ENCODE data around the gene DGKG.

DGKG gene

DNA sequence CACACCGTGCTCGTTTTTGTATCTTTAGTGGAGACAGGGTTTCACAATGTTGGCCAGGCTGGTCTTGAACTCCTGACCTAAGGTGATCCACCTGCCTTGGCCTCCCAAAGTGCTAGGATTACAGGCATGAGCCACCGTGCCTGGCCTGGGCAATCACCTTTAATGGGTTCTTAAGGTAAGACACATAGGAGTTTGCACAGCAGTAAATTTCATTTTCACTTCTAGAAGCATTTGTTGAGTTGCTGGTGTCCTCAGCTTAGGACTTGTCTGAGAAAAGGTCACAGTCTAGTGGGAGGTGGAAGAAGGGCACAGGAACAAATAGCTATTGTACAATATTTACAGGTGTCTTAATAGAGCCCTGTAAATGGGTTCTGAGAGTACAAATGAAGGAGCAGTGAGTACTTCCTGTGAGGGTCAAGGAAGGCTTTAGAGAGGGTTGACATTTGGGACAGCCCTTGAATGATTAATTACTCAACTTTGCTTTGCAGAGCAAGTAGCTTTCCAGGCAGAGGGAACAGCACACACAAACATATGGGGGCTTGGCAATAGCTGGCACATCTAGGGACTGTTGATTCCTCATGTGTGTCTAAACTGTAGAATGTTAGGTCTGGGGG lies 244.4 kb downstream of the DGKG start:
- Histone ChIP-seq H3K4me1 (ENCODE audit: control insufficient read depth, low read length) (no peaks in the 10 kb centered on the region), H3K36me3 (ENCODE audit: control insufficient read depth, low read length) (no peaks in the 10 kb centered on the region), H3K9me3 (ENCODE audit: control insufficient read depth, insufficient read depth, low read length) (no peaks in the 10 kb centered on the region), H3K4me2 (ENCODE audit: low read length) (no peak overlapping the region), H3K27ac (ENCODE audit: low read depth, low read length) (no peak overlapping the region), H3K4me3 (ENCODE audit: low read length) (no peak overlapping the region), H3K79me2 (ENCODE audit: control insufficient read depth, low read length) (no peaks in the 10 kb centered on the region), H4K20me1 (ENCODE audit: control insufficient read depth, insufficient read depth, low read depth, low read length) (no peaks in the 10 kb centered on the region; the same call in 1 of the 2 replicates), H3F3A (ENCODE audit: control insufficient read depth, insufficient read depth) (no peaks in the 10 kb centered on the region), H3K9me2 (replicated peaks; ENCODE audit: control insufficient read depth, low read length) (no peaks in the 10 kb centered on the region), H3K27me3 (ENCODE audit: control insufficient read depth, low read length) (peaks cover 31% of the 10 kb centered on the region)
- no peak for TF ChIP-seq EZH2phosphoT487 (IDR thresholded peaks at IDR 0.05; ENCODE audit: borderline replicate concordance, low read length)
- TF ChIP-seq, protein P1, sequence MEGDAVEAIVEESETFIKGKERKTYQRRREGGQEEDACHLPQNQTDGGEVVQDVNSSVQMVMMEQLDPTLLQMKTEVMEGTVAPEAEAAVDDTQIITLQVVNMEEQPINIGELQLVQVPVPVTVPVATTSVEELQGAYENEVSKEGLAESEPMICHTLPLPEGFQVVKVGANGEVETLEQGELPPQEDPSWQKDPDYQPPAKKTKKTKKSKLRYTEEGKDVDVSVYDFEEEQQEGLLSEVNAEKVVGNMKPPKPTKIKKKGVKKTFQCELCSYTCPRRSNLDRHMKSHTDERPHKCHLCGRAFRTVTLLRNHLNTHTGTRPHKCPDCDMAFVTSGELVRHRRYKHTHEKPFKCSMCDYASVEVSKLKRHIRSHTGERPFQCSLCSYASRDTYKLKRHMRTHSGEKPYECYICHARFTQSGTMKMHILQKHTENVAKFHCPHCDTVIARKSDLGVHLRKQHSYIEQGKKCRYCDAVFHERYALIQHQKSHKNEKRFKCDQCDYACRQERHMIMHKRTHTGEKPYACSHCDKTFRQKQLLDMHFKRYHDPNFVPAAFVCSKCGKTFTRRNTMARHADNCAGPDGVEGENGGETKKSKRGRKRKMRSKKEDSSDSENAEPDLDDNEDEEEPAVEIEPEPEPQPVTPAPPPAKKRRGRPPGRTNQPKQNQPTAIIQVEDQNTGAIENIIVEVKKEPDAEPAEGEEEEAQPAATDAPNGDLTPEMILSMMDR (IDR thresholded peaks at IDR 0.05; ENCODE audit: low read depth, low read length, poor library complexity, severe bottlenecking), result no peak

DNA sequence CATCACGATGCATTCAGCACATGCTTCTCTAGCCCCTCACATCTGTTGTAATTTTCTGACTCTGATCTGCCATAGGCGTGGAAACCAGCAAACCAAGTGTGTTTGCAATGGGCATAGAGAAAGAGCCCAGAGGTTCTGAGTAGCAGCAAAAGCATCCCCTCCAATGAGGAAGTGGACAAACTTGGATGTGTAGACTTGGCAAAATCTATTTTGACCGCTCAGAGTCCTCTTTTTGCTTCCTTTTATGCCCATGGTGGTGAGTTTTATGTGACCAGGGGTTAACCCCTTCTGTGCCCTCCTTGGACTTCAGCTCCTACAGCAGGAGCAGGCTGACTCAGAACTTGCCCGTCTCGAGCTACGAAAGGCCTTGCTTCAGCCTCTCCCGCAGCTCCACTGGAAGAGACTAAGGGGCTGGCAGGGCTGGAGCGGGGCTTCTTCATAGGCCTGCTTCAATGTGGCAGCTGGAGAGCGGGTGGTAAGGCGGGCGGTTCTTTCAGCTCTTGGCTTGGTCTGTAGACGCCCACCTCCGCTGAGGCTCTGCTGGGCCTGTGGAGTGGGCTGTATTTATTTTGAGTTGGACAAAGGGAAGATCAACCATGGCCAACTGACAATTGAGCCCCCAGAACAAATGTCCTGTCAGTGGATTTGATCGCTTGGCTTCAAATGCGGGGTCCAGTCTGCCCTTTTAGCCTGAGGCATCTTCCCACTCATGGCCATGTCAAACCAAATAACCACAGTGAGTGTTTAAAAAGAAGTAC lies 246.6 kb downstream of the DGKG start:
- H3F3A ChIP-seq (ENCODE audit: control insufficient read depth, insufficient read depth), result no peaks in the 10 kb centered on the region
- H3K9me2 ChIP-seq (replicated peaks; ENCODE audit: control insufficient read depth, low read length), result no peaks in the 10 kb centered on the region
- no peaks in the 10 kb centered on the region for H3K36me3 ChIP-seq (ENCODE audit: control insufficient read depth, low read length)
- no peak overlapping the region for H3K27ac ChIP-seq (ENCODE audit: low read depth, low read length)
- no peak overlapping the region for H3K4me3 ChIP-seq (ENCODE audit: low read length)
- no peaks in the 10 kb centered on the region; the same call in 1 of the 2 replicates for H4K20me1 ChIP-seq (ENCODE audit: control insufficient read depth, insufficient read depth, low read depth, low read length)
- H3K9me3 ChIP-seq (ENCODE audit: control insufficient read depth, insufficient read depth, low read length), result no peaks in the 10 kb centered on the region
- no peaks in the 10 kb centered on the region for H3K79me2 ChIP-seq (ENCODE audit: control insufficient read depth, low read length)
- H3K4me1 ChIP-seq (ENCODE audit: control insufficient read depth, low read length), result no peaks in the 10 kb centered on the region
- peaks cover 53% of the 10 kb centered on the region for H3K27me3 ChIP-seq (ENCODE audit: control insufficient read depth, low read length)
- no peak overlapping the region for H3K4me2 ChIP-seq (ENCODE audit: low read length)
- TF ChIP-seq, protein P1 (IDR thresholded peaks at IDR 0.05; ENCODE audit: low read depth, low read length, poor library complexity, severe bottlenecking), result no peak
- TF ChIP-seq EZH2phosphoT487 (IDR thresholded peaks at IDR 0.05; ENCODE audit: borderline replicate concordance, low read length), result no peak

DNA sequence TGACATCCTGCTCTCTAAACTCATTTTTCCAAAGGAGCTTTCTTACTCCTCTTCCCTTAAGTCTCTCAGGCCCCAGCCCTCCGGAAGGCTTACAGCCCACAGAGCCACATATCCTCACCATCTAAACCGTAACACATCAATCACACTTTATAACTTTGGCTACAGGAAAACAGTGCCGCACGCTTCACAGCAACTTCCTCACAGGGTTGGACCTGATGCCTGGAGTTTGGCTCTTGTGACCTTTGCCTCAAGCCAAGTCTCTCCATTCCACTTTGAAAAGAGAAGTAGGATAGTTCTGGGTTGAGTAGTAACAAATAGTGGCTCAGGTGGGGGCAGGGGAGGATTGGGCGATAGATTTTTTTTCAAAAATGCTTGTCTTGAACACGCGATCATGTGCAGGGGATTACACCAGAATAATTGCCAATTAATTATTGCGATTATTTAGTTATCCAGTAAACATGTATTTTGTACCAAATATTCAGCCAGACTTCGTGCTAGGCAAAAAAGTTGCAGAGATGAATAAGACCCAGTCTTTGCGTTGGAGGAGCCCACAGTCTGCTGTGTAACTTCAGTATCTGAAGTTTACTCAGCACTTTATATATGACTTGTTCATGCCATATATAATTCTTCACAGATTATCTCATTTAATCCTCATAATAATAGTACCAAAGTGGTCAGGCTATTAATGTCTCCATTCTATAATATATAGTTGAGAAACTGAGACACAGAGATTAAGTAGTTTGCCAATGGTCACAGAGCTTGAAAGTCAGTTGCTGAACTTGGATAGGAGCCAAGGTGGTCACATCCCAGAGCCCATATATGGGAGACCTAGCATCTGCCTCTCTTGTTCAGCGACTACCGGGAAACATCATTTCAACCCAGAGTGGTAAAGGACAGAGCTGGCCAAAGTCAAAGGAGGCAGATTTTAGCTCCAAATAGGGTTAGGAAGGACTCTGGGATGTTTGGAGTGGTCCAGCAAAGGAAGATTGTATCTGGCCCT lies 250.8 kb downstream of the DGKG start:
- Histone ChIP-seq H3K27me3 (ENCODE audit: control insufficient read depth, low read length) (peaks cover 79% of the 10 kb centered on the region), H3K9me3 (ENCODE audit: control insufficient read depth, insufficient read depth, low read length) (no peaks in the 10 kb centered on the region), H3K9me2 (replicated peaks; ENCODE audit: control insufficient read depth, low read length) (no peaks in the 10 kb centered on the region), H3K4me1 (ENCODE audit: control insufficient read depth, low read length) (peaks cover 26% of the 10 kb centered on the region), H3K27ac (ENCODE audit: low read depth, low read length) (no peak overlapping the region), H3K4me3 (ENCODE audit: low read length) (no peak overlapping the region), H3K36me3 (ENCODE audit: control insufficient read depth, low read length) (no peaks in the 10 kb centered on the region), H4K20me1 (ENCODE audit: control insufficient read depth, insufficient read depth, low read depth, low read length) (peaks cover 6% of the 10 kb centered on the region), H3K4me2 (ENCODE audit: low read length) (no peak overlapping the region), H3F3A (ENCODE audit: control insufficient read depth, insufficient read depth) (no peaks in the 10 kb centered on the region), H3K79me2 (ENCODE audit: control insufficient read depth, low read length) (no peaks in the 10 kb centered on the region)
- no peak for TF ChIP-seq EZH2phosphoT487 (IDR thresholded peaks at IDR 0.05; ENCODE audit: borderline replicate concordance, low read length)
- TF ChIP-seq, protein P1 (IDR thresholded peaks at IDR 0.05; ENCODE audit: low read depth, low read length, poor library complexity, severe bottlenecking), result no peak
